K562 (cell line): ENCODE data around the gene TAS1R3. TPM values are rescaled to one million over a fixed set of nuclear protein-coding genes. Genes with fewer than 3 reads are reported as not detected.

Experiments
- CTCF ChIP-seq, 3 experiments: IDR thresholded peaks in 2 of 3; conservative IDR thresholded peaks in 1 of 3; 2 replicates each; pipeline ENCODE4 v1.5.1; 2011 to 2012; ENCODE audit warnings: low read length in 3 of 3, mild to moderate bottlenecking in 3 of 3, control low read depth in 2 of 3, improper control_type of control experiment in 1 of 3, inconsistent platforms in 1 of 3, low read depth in 1 of 3, mixed read lengths in 1 of 3, moderate library complexity in 1 of 3; ENCODE audit not compliant: insufficient read depth in 2 of 3
- E2F8 ChIP-seq: fragments of 450-650 bp; IDR thresholded peaks from 2 replicates; pipeline ENCODE4 v1.7.1; 2018; ENCODE audit warnings: mild to moderate bottlenecking, low read depth; ENCODE audit not compliant: partially characterized antibody
- ETS2 ChIP-seq: IDR thresholded peaks from 2 replicates; pipeline ENCODE4 v1.6.1; 2016; ENCODE audit warnings: borderline replicate concordance, missing genetic modification characterization, mild to moderate bottlenecking, moderate library complexity, missing compliant biosample characterization; ENCODE audit not compliant: poor library complexity, severe bottlenecking
- MGA ChIP-seq: fragments of 450-650 bp; IDR thresholded peaks from 2 replicates; pipeline ENCODE4 v1.6.1; 2016; ENCODE audit warnings: mild to moderate bottlenecking, moderate library complexity
- NFATC3 ChIP-seq: fragments of 450-650 bp; IDR thresholded peaks from 2 replicates; pipeline ENCODE4 v1.6.1; 2017; ENCODE audit warnings: mild to moderate bottlenecking
- ZKSCAN1 ChIP-seq: fragments of 150-350 bp; IDR thresholded peaks from 2 replicates; pipeline ENCODE4 v1.6.1; 2016; ENCODE audit warnings: low read depth, low read length
- ZNF740 ChIP-seq, 3 experiments: fragments of 200-800 bp in 1 of 3; sonication (Bioruptor generic) in 1 of 3; sonication (generic) in 1 of 3; formaldehyde crosslinking in 1 of 3; IDR thresholded peaks; 2 replicates each; pipeline versions ENCODE4 v1.6.1 to v1.8.0; 2016 to 2022; ENCODE audit warnings: mild to moderate bottlenecking in 2 of 3, missing compliant biosample characterization in 2 of 3, missing genetic modification characterization in 2 of 3, missing genetic modification reagents in 1 of 3
- polyA plus RNA-seq, 8 experiments: library from polyadenylated mRNA; depleted of rRNA in 4 of 8; stranded (reverse) in 5 of 8; unstranded in 3 of 8; fragments of >200 nt; fragmentation: Nextera tagmentation in 2 of 8; fragmentation: Illumina TruSeq in 1 of 8; extraction: Ambion mirVana in 2 of 8; extraction: Trizol in 1 of 8; gene quantifications; 2 replicates each; pipeline versions ENCODE4 v1.2.1 to v1.2.3, GENCODE V29; 2011 to 2014; ENCODE audit warnings: inconsistent platforms in 1 of 8, missing spikeins in 1 of 8
- total RNA-seq, 7 experiments: library from RNA; depleted of rRNA in 6 of 7; stranded (reverse); fragments of >200 nt in 6 of 7; fragmentation: Illumina TruSeq in 2 of 7; extraction: Trizol in 2 of 7; gene quantifications; 2 replicates each; pipeline versions ENCODE4 v1.2.1 to v1.2.3, GENCODE V29; 2011 to 2021; ENCODE audit warnings: low replicate concordance in 1 of 7
- TF ChIP-seq, protein P1 (sequence below): sonication (generic); formaldehyde crosslinking; IDR thresholded peaks from 2 replicates; pipeline ENCODE4 v1.8.0; 2022; ENCODE audit warnings: mild to moderate bottlenecking, missing genetic modification reagents

TAS1R3 gene
- total and polyA plus RNA-seq, 9 of the 15 experiments (the other 6 are each of a cell fraction or from before 2014, with no cell fraction given): 0.07 to 0.13 TPM; not detected in 7

- peak; percentile 14 to 41 (median 19); a peak in 2 of 6 replicates for TF ChIP-seq CTCF (IDR thresholded peaks at IDR 0.05 in 2 of 3, conservative IDR thresholded peaks at IDR 0.05 in 1 of 3; ENCODE audit: insufficient read depth in 2 of 3, low read depth in 1 of 3, low read length in 3 of 3)
- TF ChIP-seq NFATC3: no peak
- TF ChIP-seq, protein P1, sequence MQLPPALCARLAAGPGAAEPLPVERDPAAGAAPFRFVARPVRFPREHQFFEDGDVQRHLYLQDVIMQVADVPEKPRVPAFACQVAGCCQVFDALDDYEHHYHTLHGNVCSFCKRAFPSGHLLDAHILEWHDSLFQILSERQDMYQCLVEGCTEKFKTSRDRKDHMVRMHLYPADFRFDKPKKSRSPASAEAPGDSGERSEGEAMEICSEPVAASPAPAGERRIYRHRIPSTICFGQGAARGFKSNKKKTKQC (CRISPR knock-in tag): 0 out of 2 replicates have a peak, but pooled peaks have one; percentile 4
- TF ChIP-seq ETS2: no peak
- no peak for TF ChIP-seq MGA
- peak; percentile 87 for TF ChIP-seq ZNF740 (CRISPR knock-in tag; IDR thresholded peaks at IDR 0.05)
- TF ChIP-seq ZNF740 (tag; IDR thresholded peaks at IDR 0.05): peak in 1 of 2 experiments; percentile 76; a peak in 1 of 4 replicates
- no peak for TF ChIP-seq ZKSCAN1
- TF ChIP-seq E2F8: no peak
- TF ChIP-seq, all 486 proteins: peak for 8
These were observed 47.3 kb upstream of the TAS1R3 start (continued) for GRCh38 chr1:1283821-1284220.
